ENCODE measurements around the gene GATD1. TPM values are rescaled to one million over a fixed set of nuclear protein-coding genes. Genes with fewer than 3 reads are reported as not detected.

The GATD1 gene
- total RNA-seq, 4 donors from 2014 or later = 3.5 to 10.6 (median 9.4) TPM

DNA sequence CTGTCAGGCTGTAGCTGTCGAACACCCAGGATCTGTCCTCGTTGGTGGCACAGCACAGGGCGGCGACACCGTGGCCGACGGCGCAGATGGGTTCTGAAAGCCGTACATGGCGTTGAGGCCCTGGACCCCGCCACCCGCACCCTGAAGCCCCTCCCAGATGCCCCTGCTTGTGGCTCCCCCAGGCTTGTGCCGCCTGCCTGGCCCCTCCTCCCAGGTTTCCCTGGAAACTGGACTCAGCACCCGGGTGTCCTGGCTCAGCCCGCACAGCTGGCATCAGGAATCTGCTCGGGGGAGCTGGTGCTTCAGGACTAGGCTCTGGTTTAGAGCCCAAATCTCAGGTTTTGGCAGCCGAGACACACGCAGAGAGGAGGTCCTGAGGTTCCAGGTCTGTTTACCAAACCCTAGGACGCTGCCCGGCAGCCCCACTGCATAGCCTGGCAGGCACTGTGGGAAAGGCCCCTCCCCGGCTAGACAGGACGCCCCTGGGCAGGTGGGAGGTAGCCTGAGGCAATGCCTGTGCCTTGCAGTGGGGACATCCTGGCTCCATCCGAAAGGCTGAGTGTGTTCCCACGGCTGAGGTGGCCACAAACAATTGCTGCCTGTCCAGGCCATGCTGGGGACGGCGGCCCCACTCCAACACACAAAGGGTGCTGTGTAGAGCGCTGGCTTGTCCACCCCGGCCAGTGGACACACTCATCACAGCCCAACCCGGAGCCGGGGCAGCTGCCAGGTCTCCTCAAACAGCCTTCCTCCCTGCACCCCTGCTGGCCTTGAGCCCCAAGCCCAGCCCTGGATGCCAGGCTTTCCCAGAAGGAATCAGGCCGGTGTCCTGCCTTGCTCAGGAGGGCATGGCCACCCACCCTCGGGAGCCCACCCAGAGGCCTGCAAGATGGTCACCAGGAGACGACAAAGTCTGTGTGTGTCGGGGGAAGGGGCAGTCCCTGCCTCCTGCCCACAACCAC, 4.6 kb downstream of the GATD1 start:
- no peak overlapping the region for H3K27ac ChIP-seq
- intact Hi-C loops (cut with DNase I; ENCODE audit: low total_unique reads) = no loop called here

DNA sequence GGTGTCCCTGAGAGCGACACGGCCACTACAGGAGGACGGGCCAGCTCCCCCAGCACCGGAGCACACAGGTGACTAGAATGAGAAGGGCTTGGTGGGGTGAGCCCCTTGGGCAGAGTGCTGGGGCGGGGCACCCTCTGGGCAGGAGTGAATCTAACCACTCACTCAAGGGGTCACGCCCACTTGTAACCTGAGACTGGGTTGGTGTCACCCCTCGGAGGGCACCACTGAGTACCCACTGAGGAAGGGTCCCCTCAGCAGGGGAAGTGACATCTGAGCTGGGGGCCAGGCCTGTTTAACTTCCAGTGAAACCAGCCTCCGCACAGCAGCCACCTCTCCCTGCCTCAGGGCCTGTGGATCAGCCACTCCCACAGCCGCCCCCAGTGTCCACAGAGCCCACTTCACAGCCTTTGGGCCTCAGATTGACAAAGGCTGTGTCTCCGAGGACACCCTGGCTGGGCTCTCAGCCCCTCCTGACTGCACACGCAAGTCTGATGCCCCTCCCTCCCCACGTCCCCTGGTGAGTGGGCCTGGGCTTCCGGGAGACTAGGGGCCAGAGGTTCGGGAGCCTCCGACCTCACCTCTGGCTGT, 5.6 kb downstream of the GATD1 start:
- Histone ChIP-seq H3K27ac (no peak overlapping the region), H3K4me1 (peaks cover 13 to 16% of the 10 kb centered on the region in 2 donors), H3K36me3 (peaks cover 0 to 38% of the 10 kb centered on the region in 2 donors), H3K9me3 (no peaks in the 10 kb centered on the region), H3K4me3 (no peak overlapping the region), H3K27me3 (no peaks in the 10 kb centered on the region)
- in situ Hi-C loops (cut with MboI; ENCODE audit: low sequenced_read_pairs in 4 of 4) = no loop called here
- no peak for TF ChIP-seq POLR2A (IDR thresholded peaks at IDR 0.05)
- TF ChIP-seq, protein P1, sequence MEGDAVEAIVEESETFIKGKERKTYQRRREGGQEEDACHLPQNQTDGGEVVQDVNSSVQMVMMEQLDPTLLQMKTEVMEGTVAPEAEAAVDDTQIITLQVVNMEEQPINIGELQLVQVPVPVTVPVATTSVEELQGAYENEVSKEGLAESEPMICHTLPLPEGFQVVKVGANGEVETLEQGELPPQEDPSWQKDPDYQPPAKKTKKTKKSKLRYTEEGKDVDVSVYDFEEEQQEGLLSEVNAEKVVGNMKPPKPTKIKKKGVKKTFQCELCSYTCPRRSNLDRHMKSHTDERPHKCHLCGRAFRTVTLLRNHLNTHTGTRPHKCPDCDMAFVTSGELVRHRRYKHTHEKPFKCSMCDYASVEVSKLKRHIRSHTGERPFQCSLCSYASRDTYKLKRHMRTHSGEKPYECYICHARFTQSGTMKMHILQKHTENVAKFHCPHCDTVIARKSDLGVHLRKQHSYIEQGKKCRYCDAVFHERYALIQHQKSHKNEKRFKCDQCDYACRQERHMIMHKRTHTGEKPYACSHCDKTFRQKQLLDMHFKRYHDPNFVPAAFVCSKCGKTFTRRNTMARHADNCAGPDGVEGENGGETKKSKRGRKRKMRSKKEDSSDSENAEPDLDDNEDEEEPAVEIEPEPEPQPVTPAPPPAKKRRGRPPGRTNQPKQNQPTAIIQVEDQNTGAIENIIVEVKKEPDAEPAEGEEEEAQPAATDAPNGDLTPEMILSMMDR (IDR thresholded peaks at IDR 0.05 in 4 of 5, conservative IDR thresholded peaks at IDR 0.05 in 1 of 5) = no peak
- no peak for DNase-seq
- intact Hi-C loops (cut with DNase I; ENCODE audit: low total_unique reads) = no loop called here
- ATAC-seq = no peak

More for the DNA sequence above, 4.6 kb downstream of the GATD1 start:
- TF ChIP-seq, protein P1 (IDR thresholded peaks at IDR 0.05 in 4 of 5, conservative IDR thresholded peaks at IDR 0.05 in 1 of 5) = no peak
- no peak for TF ChIP-seq POLR2A (IDR thresholded peaks at IDR 0.05)
- DNase-seq (no peak), ATAC-seq (no peak)
- in situ Hi-C loops (cut with MboI; ENCODE audit: low sequenced_read_pairs in 4 of 4) = no loop called here
- Histone ChIP-seq H3K36me3 (peaks cover 0 to 28% of the 10 kb centered on the region in 2 donors), H3K4me3 (no peak overlapping the region), H3K9me3 (no peaks in the 10 kb centered on the region), H3K27me3 (no peaks in the 10 kb centered on the region), H3K4me1 (peaks cover 13 to 18% of the 10 kb centered on the region in 2 donors)

DNA sequence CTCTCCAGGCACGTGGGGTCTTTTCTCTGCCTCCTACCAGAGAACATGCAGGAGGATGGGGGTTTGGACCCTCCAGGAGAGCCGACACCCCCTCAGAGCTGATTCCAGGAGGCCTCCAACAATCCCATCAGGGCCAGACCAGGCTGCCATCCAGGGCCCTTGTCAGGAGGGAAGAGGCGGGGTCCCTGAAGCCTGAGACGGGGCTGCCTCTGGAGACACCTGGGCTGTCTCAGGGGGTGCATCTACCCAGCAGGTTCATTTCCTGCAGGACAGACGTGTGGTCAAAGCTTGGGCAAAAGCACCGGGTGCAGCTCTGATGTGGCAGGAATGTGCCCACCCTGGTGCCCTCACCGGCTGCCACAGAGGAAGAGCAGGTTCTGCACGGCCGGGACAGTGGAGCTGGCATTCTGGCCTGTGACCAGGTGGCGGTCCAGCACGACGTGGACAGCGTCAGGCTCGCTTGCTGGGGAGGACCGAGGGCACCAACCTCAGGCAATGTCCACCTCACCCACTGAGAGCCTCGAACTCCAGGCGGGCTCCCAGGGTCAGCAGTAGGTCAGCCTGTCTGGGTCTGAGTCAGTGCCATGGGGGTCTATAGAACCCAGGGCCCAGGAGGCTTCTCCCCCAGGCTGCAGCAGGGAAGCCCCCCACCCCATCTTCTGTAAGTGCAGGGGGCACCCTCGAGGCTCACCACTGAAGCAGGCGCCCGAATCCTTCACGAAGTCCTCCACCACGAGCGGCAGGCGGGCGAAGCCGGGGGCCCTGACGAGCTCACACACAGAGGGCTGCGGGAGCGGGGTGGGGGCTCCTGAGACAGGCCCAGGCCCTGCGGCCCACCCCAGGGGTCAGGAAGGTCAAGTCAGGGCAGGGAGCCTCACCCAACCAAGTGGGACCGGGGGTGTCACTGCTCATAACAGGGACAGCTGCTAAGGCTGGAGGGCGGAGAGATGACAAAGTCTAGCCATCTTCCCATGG, 6.4 kb downstream of the GATD1 start:
- TF ChIP-seq, protein P1 (IDR thresholded peaks at IDR 0.05 in 4 of 5, conservative IDR thresholded peaks at IDR 0.05 in 1 of 5) = no peak
- TF ChIP-seq POLR2A (IDR thresholded peaks at IDR 0.05) = no peak
- intact Hi-C loops (cut with DNase I; ENCODE audit: low total_unique reads) = no loop called here

DNA sequence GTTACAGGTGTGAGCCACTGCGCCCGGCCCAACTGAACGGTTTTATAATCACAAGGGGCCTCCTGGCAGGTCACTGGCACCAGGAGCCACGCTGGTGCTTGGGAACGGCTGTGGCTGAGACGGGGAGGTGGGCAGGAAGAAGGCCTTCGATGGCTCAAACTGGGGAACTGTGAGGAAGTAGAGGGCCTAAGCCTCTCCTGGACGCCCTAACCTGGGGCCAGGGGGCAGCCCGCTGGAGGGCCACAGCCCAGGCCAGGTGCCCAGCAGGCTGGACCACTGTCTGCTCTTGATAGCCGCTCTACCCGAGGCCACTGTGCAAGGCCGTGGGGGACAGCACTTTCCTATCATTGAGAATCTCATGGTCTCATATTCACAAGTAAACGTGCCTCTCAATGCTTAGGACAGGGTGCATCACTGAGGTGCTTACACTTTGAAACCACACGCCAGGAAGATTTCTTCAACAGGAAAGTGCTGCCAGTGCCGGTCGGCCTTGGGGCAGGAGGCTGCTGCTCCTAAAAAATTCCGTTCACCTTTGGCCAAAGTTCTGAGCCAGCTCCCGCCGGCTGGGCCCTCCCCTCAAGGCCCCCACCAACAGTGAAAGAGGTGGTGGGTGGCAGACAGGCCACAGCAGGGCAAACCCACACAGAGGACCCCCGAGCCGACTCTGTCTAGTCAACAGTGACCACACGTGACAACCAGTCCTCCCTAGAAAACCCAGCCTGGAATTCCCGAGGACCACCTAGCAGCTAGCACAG, 7.2 kb downstream of the GATD1 start:
- intact Hi-C loops (cut with DNase I; ENCODE audit: low total_unique reads) (no loop called here), in situ Hi-C loops (cut with MboI; ENCODE audit: low sequenced_read_pairs in 4 of 4) (no loop called here)
- no peak for ATAC-seq
- peaks cover 0 to 52% of the 10 kb centered on the region in 2 donors for H3K36me3 ChIP-seq
- H3K27me3 ChIP-seq = no peaks in the 10 kb centered on the region
- no peak for DNase-seq
- TF ChIP-seq, protein P1 (IDR thresholded peaks at IDR 0.05 in 4 of 5, conservative IDR thresholded peaks at IDR 0.05 in 1 of 5) = no peak
- no peak for TF ChIP-seq POLR2A (IDR thresholded peaks at IDR 0.05)
- H3K4me3 ChIP-seq = no peak overlapping the region
- no peaks in the 10 kb centered on the region for H3K9me3 ChIP-seq
- no peak overlapping the region for H3K27ac ChIP-seq
- no peaks in the 10 kb centered on the region for H3K4me1 ChIP-seq

More for the DNA sequence above, 6.4 kb downstream of the GATD1 start:
- H3K27me3 ChIP-seq = no peaks in the 10 kb centered on the region
- DNase-seq (no peak), ATAC-seq (no peak)
- peaks cover 5 to 8% of the 10 kb centered on the region in 2 donors for H3K4me1 ChIP-seq
- peaks cover 0 to 46% of the 10 kb centered on the region in 2 donors for H3K36me3 ChIP-seq
- no peak overlapping the region for H3K4me3 ChIP-seq
- H3K9me3 ChIP-seq = no peaks in the 10 kb centered on the region
- H3K27ac ChIP-seq = no peak overlapping the region
- in situ Hi-C loops (cut with MboI; ENCODE audit: low sequenced_read_pairs in 4 of 4) = no loop called here
